Ovary (tissue), 9 donors: ENCODE measurements around the gene MAP7D3. TPM values are rescaled to one million over a fixed set of nuclear protein-coding genes. Genes with fewer than 3 reads are reported as not detected.
A peak's percentile ranks its signal among the peaks of the same experiment; 100 is the strongest.

ENCODE experiments used
- DNase-seq, 5 donors: peaks; one replicate each; pipeline ENCODE4 v3.0.0-alpha.2; 2019 to 2020
- H3K27ac ChIP-seq, 2 donors: fragments of 200-600 bp; one replicate each; pipeline versions ENCODE4 v1.5.1 to v1.8.0; 2019 to 2022
- H3K27me3 ChIP-seq: fragments of 200-600 bp; one replicate; pipeline ENCODE4 v1.8.0; 2022
- H3K36me3 ChIP-seq: fragments of 200-600 bp; sonication (generic); one replicate; pipeline ENCODE4 v1.5.1; 2019
- H3K4me1 ChIP-seq: one replicate; pipeline ENCODE4 v1.8.1; 2013; ENCODE audit warnings: mild to moderate bottlenecking, moderate library complexity; ENCODE audit not compliant: insufficient read depth
- H3K4me3 ChIP-seq: fragments of 200-600 bp; sonication (generic); one replicate; pipeline ENCODE4 v1.5.1; 2017
- H3K9me3 ChIP-seq, 2 donors: fragments of 200-600 bp in 1 of 2; sonication (generic) in 1 of 2; one replicate each; pipeline versions ENCODE4 v1.5.1 to v1.8.1; 2013 to 2019; ENCODE audit warnings: mild to moderate bottlenecking in 1 of 2, moderate library complexity in 1 of 2
- CTCF ChIP-seq, 3 donors: fragments of 450-650 bp in 2 of 3; fragments of 200-600 bp in 1 of 3; IDR thresholded peaks; one replicate each; pipeline versions ENCODE4 v1.5.1 to v1.8.0; 2016 to 2022; ENCODE audit warnings: antibody characterized with exemption in 3 of 3, mild to moderate bottlenecking in 1 of 3
- EP300 ChIP-seq: sonication (generic); formaldehyde crosslinking; IDR thresholded peaks from one replicate; pipeline ENCODE4 v1.6.1; 2017; ENCODE audit warnings: antibody characterized with exemption
- POLR2A ChIP-seq: fragments of 450-650 bp; IDR thresholded peaks from one replicate; pipeline ENCODE4 v1.6.1; 2017; ENCODE audit warnings: antibody characterized with exemption, mild to moderate bottlenecking, moderate library complexity
- WGBS, 3 donors: extraction: QIAGEN DNeasy Blood & Tissue Kit in 1 of 3; methylation state at CpG; one replicate each; pipeline versions ENCODE4 v1.1.5 to v1.1.7; 2013 to 2017; 5-methylcytosine and 5-hydroxymethylcytosine counted together
- intact Hi-C, 4 donors: fragments of 100-400 bp; cut with DNase I; formaldehyde crosslinking; loops; one replicate each; pipeline versions ENCODE4 v1.11.0 to v1.15.1; 2022 to 2023
- polyA plus RNA-seq, 2 donors: library from polyadenylated mRNA; stranded (reverse); fragments of 200-250 nt in 1 of 2; fragments of 350-450 nt in 1 of 2; fragmentation: Illumina TruSeq in 1 of 2; extraction: RNeasy Lipid Tissue Mini Kit (QIAGEN cat#74804) in 1 of 2; gene quantifications; one replicate each; pipeline ENCODE4 v1.2.3, GENCODE V29; 2013 to 2014
- total RNA-seq, 7 donors: library from RNA; depleted of rRNA in 2 of 7; stranded (reverse); fragments of >200 nt in 2 of 7; fragmentation: NEBNext Ultra II Directional in 3 of 7; extraction: Animal tissue kit (Norgen Biotek cat#: 25700) in 3 of 7; gene quantifications; one replicate each; pipeline versions ENCODE4 v1.1.0 to v1.2.4, GENCODE V29; 2016 to 2023
- donor health status: DM: no; HTN: no; CAD: no; lungs with moderate emphysema.
- donor health status: DM: no; HTN: no; CAD: no.
- donor health status: Bipolar disorder and iron deficiency.
- donor health status: DM: yes; HTN: yes; CAD: no.
- donor health status: DM: no; HTN: no; CAD: no.
- donor health status: DM: yes; HTN: yes; CAD: no.

The MAP7D3 gene
- total and polyA plus RNA-seq, 9 donors, result 11.6 to 42.3 (median 29.3) TPM

DNA sequence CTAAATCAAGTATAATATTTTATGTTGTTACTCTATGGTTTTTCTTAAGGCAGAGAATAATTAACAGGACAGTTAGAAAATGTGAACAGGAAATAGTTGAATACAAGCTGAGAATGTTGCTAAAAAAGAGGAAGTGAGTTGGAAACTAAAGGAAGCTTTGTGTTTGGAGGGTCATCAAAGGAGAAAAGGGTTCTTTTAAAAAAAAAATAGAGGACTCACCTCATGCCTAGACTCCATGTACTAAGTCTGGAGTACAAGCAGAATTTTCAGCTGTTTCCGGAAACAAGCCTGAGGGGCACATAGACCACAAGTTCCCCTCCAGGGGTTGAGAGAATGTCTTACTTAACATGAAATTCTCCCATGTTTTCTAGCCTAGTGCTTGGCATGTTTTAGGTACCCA lies 20.1 kb upstream of the MAP7D3 start:
- 85 to 91% (median 86%) methylated on average over 1 of the region's 1 CpG for WGBS, 3 donors
- TF ChIP-seq POLR2A, result no peak
- no peak for TF ChIP-seq CTCF (IDR thresholded peaks at IDR 0.05)
- no peak for TF ChIP-seq EP300
- intact Hi-C loops, result no loop called here
- DNase-seq, result no peak
- Histone ChIP-seq H3K27ac (no peak overlapping the region), H3K36me3 (no peaks in the 10 kb centered on the region), H3K4me1 (no peaks in the 10 kb centered on the region), H3K27me3 (no peaks in the 10 kb centered on the region), H3K4me3 (no peak overlapping the region), H3K9me3 (no peaks in the 10 kb centered on the region)

- H3K27ac ChIP-seq, result no peak overlapping the region
- no peaks in the 10 kb centered on the region for H3K36me3 ChIP-seq
- intact Hi-C loops, result loop anchor here in 2 of 4 donors (5.0 to 10.0 kb wide), 3 partner anchors 65 to 243 kb away; partner anchors contain the start of gene BRS3 (in 1 of the 2)
- H3K4me1 ChIP-seq, result no peaks in the 10 kb centered on the region
- WGBS, 3 donors, result 59 to 63% (median 60%) methylated on average over 1 of the region's 1 CpG
- H3K27me3 ChIP-seq, result no peaks in the 10 kb centered on the region
- TF ChIP-seq EP300, result no peak
- TF ChIP-seq POLR2A, result no peak
- no peak for TF ChIP-seq CTCF (IDR thresholded peaks at IDR 0.05)
- DNase-seq, result no peak
- no peak overlapping the region for H3K4me3 ChIP-seq
- no peaks in the 10 kb centered on the region for H3K9me3 ChIP-seq
Measured at GRCh38 chrX:136269921-136270320, 18.7 kb upstream of the MAP7D3 start.

- Histone ChIP-seq H3K4me3 (no peak overlapping the region), H3K4me1 (no peaks in the 10 kb centered on the region), H3K27ac (no peak overlapping the region), H3K9me3 (no peaks in the 10 kb centered on the region), H3K36me3 (no peaks in the 10 kb centered on the region), H3K27me3 (no peaks in the 10 kb centered on the region)
- WGBS, 3 donors, result 42 to 55% (median 46%) methylated on average over 5 of the region's 5 CpGs
- peak in 2 of 5 donors; percentile 32 to 50 for DNase-seq
- intact Hi-C loops, result loop anchor here in 2 of 4 donors (5.0 to 10.0 kb wide), 3 partner anchors 64 to 241 kb away; partner anchors contain the start of gene BRS3 (in 1 of the 2)
- TF ChIP-seq POLR2A (no peak), CTCF (IDR thresholded peaks at IDR 0.05) (peak; percentile 25 to 44 (median 25)), EP300 (no peak)
Measured at GRCh38 chrX:136268051-136269048, 17.1 kb upstream of the MAP7D3 start.

DNA sequence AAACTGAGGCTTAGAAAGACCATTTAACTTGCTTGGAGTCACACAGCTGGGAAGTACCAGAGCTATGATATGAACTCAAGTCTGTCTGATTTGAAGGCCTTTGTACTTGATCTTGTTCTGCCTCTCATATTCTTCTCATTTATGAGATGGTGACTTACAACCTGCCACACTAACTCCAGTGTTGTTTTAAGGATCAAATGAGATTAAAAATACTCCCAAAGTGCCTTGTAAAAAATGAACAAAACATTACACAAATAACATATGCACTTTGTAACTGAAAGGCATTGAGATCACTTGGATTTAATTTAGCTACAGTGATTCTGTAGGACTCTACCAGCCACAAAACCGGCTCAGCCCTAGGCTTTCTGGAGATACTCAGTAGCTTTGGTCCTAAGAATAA lies 15.6 kb upstream of the MAP7D3 start:
- 73 to 82% (median 77%) methylated on average over 1 of the region's 1 CpG for WGBS, 3 donors
- H3K36me3 ChIP-seq, result no peaks in the 10 kb centered on the region
- H3K4me3 ChIP-seq, result no peak overlapping the region
- no peak for TF ChIP-seq CTCF (IDR thresholded peaks at IDR 0.05)
- no peak for TF ChIP-seq EP300
- TF ChIP-seq POLR2A, result no peak
- DNase-seq, result no peak
- no peaks in the 10 kb centered on the region for H3K9me3 ChIP-seq
- intact Hi-C loops, result loop anchor here in 2 of 4 donors (5.0 to 10.0 kb wide), 3 partner anchors 62 to 240 kb away; partner anchors contain the start of gene BRS3 (in 1 of the 2)
- H3K27me3 ChIP-seq, result no peaks in the 10 kb centered on the region
- H3K27ac ChIP-seq, result no peak overlapping the region
- peaks cover 4% of the 10 kb centered on the region for H3K4me1 ChIP-seq
